HepG2 (cell line): ENCODE data around the gene SP6. TPM values are rescaled to one million over a fixed set of nuclear protein-coding genes. Genes with fewer than 3 reads are reported as not detected.

ENCODE experiments used
- ATF2 ChIP-seq: sonication (generic); formaldehyde crosslinking; IDR thresholded peaks from 2 replicates; pipeline ENCODE4 v1.4.0; 2020; ENCODE audit warnings: missing genetic modification reagents
- CC2D1A ChIP-seq: sonication (generic); formaldehyde crosslinking; IDR thresholded peaks from 2 replicates; pipeline ENCODE4 v1.8.1; 2023; ENCODE audit warnings: mild to moderate bottlenecking, missing genetic modification reagents
- EEA1 ChIP-seq: sonication (generic); formaldehyde crosslinking; IDR thresholded peaks from 2 replicates; pipeline ENCODE4 v1.5.1; 2020; ENCODE audit warnings: mild to moderate bottlenecking, missing genetic modification reagents, borderline replicate concordance
- FOXK2 ChIP-seq: fragments of 450-650 bp; IDR thresholded peaks from 2 replicates; pipeline ENCODE4 v1.6.1; 2016
- IKZF4 ChIP-seq: sonication (generic); formaldehyde crosslinking; IDR thresholded peaks from 2 replicates; pipeline ENCODE4 v1.5.1; 2020; ENCODE audit warnings: borderline replicate concordance, mild to moderate bottlenecking, low read depth, missing genetic modification reagents; ENCODE audit errors: not compliant biosample characterization
- KDM3A ChIP-seq: IDR thresholded peaks from 2 replicates; pipeline ENCODE4 v1.6.1; 2018; ENCODE audit warnings: low read depth, missing compliant biosample characterization
- KLF16 ChIP-seq, 2 experiments: sonication (generic) in 1 of 2; formaldehyde crosslinking in 1 of 2; IDR thresholded peaks; 2 replicates each; pipeline versions ENCODE4 v1.6.1 to v1.8.0; 2016 to 2023; ENCODE audit warnings: missing genetic modification reagents in 2 of 2, missing compliant biosample characterization in 1 of 2
- KLF6 ChIP-seq: IDR thresholded peaks from 2 replicates; pipeline ENCODE4 v1.8.0; 2016; ENCODE audit warnings: missing biosample characterization, missing genetic modification reagents
- MEIS2 ChIP-seq: sonication (generic); formaldehyde crosslinking; IDR thresholded peaks from 2 replicates; pipeline ENCODE4 v1.9.0; 2021; ENCODE audit warnings: mild to moderate bottlenecking, missing genetic modification reagents
- POLR2AphosphoS2 ChIP-seq: IDR thresholded peaks from 2 replicates; pipeline ENCODE4 v1.6.1; 2011; ENCODE audit warnings: low read depth, low read length, improper control_type of control experiment
- SALL1 ChIP-seq: sonication (generic); formaldehyde crosslinking; IDR thresholded peaks from 2 replicates; pipeline ENCODE4 v1.8.0; 2022; ENCODE audit warnings: mild to moderate bottlenecking, missing genetic modification reagents
- SKI ChIP-seq: fragments of 450-650 bp; IDR thresholded peaks from one replicate; pipeline ENCODE4 v1.6.1; 2018; ENCODE audit warnings: mild to moderate bottlenecking; ENCODE audit not compliant: partially characterized antibody
- SP4 ChIP-seq: sonication (generic); formaldehyde crosslinking; IDR thresholded peaks from 2 replicates; pipeline ENCODE4 v1.8.1; 2023; ENCODE audit warnings: mild to moderate bottlenecking, missing genetic modification reagents
- TBX2 ChIP-seq: sonication (generic); formaldehyde crosslinking; IDR thresholded peaks from 2 replicates; pipeline ENCODE4 v1.5.0; 2020; ENCODE audit warnings: missing genetic modification reagents, mild to moderate bottlenecking, borderline replicate concordance
- TFAP4 ChIP-seq: sonication (generic); IDR thresholded peaks from 2 replicates; pipeline ENCODE4 v1.6.1; 2016; ENCODE audit warnings: low read depth, borderline replicate concordance
- TOE1 ChIP-seq: sonication (generic); formaldehyde crosslinking; IDR thresholded peaks from 2 replicates; pipeline ENCODE4 v1.4.0; 2020; ENCODE audit warnings: mild to moderate bottlenecking, missing genetic modification reagents
- ZMYM3 ChIP-seq: sonication (generic); formaldehyde crosslinking; IDR thresholded peaks from 2 replicates; pipeline ENCODE4 v1.5.1; 2020; ENCODE audit warnings: mild to moderate bottlenecking, missing genetic modification reagents
- ZNF335 ChIP-seq: sonication (generic); formaldehyde crosslinking; IDR thresholded peaks from 2 replicates; pipeline ENCODE4 v1.4.0; 2020; ENCODE audit warnings: missing genetic modification reagents
- ZNF547 ChIP-seq: sonication (generic); formaldehyde crosslinking; IDR thresholded peaks from 2 replicates; pipeline ENCODE4 v1.5.1; 2020; ENCODE audit warnings: mild to moderate bottlenecking, missing genetic modification reagents
- ZNF574 ChIP-seq: sonication (generic); formaldehyde crosslinking; IDR thresholded peaks from 2 replicates; pipeline ENCODE4 v1.4.0; 2020; ENCODE audit warnings: missing genetic modification reagents
- ZNF614 ChIP-seq: IDR thresholded peaks from 2 replicates; pipeline ENCODE4 v1.6.1; 2018; ENCODE audit warnings: missing biosample characterization, missing genetic modification reagents, inconsistent platforms, borderline replicate concordance
- ZNF672 ChIP-seq: sonication (generic); formaldehyde crosslinking; IDR thresholded peaks from 2 replicates; pipeline ENCODE4 v1.8.1; 2022; ENCODE audit warnings: missing genetic modification reagents
- ZNF703 ChIP-seq: sonication (generic); formaldehyde crosslinking; IDR thresholded peaks from 2 replicates; pipeline ENCODE4 v1.5.1; 2020; ENCODE audit warnings: missing genetic modification reagents, mild to moderate bottlenecking, moderate library complexity, borderline replicate concordance
- ZSCAN31 ChIP-seq: sonication (generic); formaldehyde crosslinking; IDR thresholded peaks from 2 replicates; pipeline ENCODE4 v1.5.0; 2020; ENCODE audit warnings: low read depth, mild to moderate bottlenecking, missing genetic modification reagents
- polyA plus RNA-seq, 8 experiments: library from polyadenylated mRNA; depleted of rRNA in 3 of 8; stranded (reverse) in 7 of 8; unstranded in 1 of 8; fragments of >200 nt; fragmentation: Illumina TruSeq in 4 of 8; extraction: Trizol in 4 of 8; gene quantifications; 2 replicates each; pipeline versions ENCODE4 v1.2.1 to v1.2.3, GENCODE V29; 2011 to 2016; ENCODE audit warnings: low read depth in 4 of 8, missing spikeins in 1 of 8, mixed read lengths in 1 of 8; ENCODE audit not compliant: insufficient read depth in 1 of 8
- total RNA-seq, 5 experiments: library from RNA; depleted of rRNA; stranded (reverse); fragments of >200 nt; fragmentation: Illumina TruSeq; extraction: Trizol; gene quantifications; 2 replicates each; pipeline ENCODE4 v1.2.3, GENCODE V29; 2016; ENCODE audit warnings: low read depth in 1 of 5

SP6 gene
- total and polyA plus RNA-seq, 2 of the 13 experiments (the other 11 are each of a cell fraction or from before 2014, with no cell fraction given) = 0.07 TPM

- TF ChIP-seq IKZF4 = no peak
- TF ChIP-seq ZSCAN31 (CRISPR knock-in tag) = no peak
- TF ChIP-seq ZNF614 (CRISPR knock-in tag) = peak; percentile 30; the same call in 1 of the 2 replicates
- no peak for TF ChIP-seq TOE1 (CRISPR knock-in tag)
- no peak for TF ChIP-seq ZNF703 (CRISPR knock-in tag)
- TF ChIP-seq MEIS2 = 0 out of 2 replicates have a peak, but pooled peaks have one; percentile 27
- TF ChIP-seq POLR2AphosphoS2 = no peak
- 0 out of 4 replicates have a peak, but pooled peaks of 1 of the 2 experiments have one; percentile 41 for TF ChIP-seq KLF16 (CRISPR knock-in tag; IDR thresholded peaks at IDR 0.05)
- 0 out of 2 replicates have a peak, but pooled peaks have one; percentile 21 for TF ChIP-seq SP4
- no peak for TF ChIP-seq EEA1
- peak; percentile 72; the same call in 1 of the 2 replicates for TF ChIP-seq KLF6 (CRISPR knock-in tag)
- peak; percentile 58; the same call in 1 of the 2 replicates for TF ChIP-seq TFAP4
- TF ChIP-seq ZNF547 (CRISPR knock-in tag) = peak; percentile 48; the same call in 1 of the 2 replicates
- TF ChIP-seq ATF2 = peak; percentile 38; the same call in 1 of the 2 replicates
- 0 out of 2 replicates have a peak, but pooled peaks have one; percentile 23 for TF ChIP-seq KDM3A (CRISPR knock-in tag)
- no peak for TF ChIP-seq FOXK2
- 0 out of 2 replicates have a peak, but pooled peaks have one; percentile 26 for TF ChIP-seq CC2D1A (CRISPR knock-in tag)
- TF ChIP-seq SALL1 (CRISPR knock-in tag) = peak; percentile 76
- no peak for TF ChIP-seq SKI
- no peak for TF ChIP-seq ZNF672 (CRISPR knock-in tag)
- TF ChIP-seq ZNF335 (CRISPR knock-in tag) = 0 out of 2 replicates have a peak, but pooled peaks have one; percentile 18
- no peak for TF ChIP-seq TBX2 (CRISPR knock-in tag)
- peak; percentile 15; the same call in 1 of the 2 replicates for TF ChIP-seq ZMYM3
- TF ChIP-seq ZNF574 = peak; percentile 65; the same call in 1 of the 2 replicates
Observed at GRCh38 chr17:47889734-47890529, 39.0 kb upstream of the SP6 start (continued).
